ENCODE data around the gene MARCHF7. TPM values are rescaled to one million over a fixed set of nuclear protein-coding genes. Genes with fewer than 3 reads are reported as not detected.

MARCHF7 gene, protein sequence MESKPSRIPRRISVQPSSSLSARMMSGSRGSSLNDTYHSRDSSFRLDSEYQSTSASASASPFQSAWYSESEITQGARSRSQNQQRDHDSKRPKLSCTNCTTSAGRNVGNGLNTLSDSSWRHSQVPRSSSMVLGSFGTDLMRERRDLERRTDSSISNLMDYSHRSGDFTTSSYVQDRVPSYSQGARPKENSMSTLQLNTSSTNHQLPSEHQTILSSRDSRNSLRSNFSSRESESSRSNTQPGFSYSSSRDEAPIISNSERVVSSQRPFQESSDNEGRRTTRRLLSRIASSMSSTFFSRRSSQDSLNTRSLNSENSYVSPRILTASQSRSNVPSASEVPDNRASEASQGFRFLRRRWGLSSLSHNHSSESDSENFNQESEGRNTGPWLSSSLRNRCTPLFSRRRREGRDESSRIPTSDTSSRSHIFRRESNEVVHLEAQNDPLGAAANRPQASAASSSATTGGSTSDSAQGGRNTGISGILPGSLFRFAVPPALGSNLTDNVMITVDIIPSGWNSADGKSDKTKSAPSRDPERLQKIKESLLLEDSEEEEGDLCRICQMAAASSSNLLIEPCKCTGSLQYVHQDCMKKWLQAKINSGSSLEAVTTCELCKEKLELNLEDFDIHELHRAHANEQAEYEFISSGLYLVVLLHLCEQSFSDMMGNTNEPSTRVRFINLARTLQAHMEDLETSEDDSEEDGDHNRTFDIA
- 56.2 and 124 TPM in 2 replicates for total RNA-seq

DNA sequence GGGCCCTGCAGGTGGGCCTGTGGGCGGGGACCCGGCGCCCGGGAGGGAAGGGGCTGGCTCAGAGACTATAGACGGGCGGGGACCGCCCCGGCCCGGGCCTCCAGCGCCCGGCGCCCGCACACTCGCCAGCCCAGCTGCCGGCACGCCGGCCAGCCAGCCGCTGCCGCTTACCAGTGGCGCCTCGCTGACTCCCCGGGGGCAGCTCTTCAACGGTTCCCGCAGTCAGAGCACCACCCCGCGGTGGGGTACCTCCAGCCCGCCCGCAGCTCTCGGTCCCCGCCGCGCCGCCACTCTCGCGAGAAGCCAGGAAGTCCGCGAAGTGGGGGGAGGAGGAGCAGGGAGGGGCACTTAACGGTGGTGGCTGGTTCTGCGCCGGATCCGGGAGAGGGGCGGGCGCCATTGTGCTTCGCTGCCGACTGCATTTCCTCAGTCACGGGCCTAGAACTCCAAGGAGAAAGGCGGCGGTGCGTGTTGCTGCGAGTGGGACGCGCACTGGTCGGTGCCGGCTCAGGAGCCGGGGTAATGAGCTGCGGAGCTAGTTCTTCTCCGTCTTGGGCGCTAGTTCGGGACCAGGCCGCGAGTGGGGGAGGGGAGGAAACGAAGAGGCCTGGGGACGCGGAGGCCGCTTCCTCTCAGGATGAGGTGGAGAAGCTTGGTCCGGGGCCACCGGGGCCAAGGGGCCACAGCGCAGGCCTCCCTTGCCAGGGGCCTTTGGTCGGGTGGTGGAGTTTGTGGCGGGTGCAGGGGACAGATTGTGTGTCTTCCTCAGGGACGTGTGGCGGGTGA is at the start of gene MARCHF7:
Gene MARCHF7, plus strand, starts transcription at position 364 of the 786 bp plus-strand sequence. CDS start 16,517 bp downstream, outside the sequence.

Other genes starting within 250 kb of the MARCHF7 start
- 50.2 and 140 TPM in 2 replicates for gene BAZ2B, start 96.0 kb upstream of the MARCHF7 start, total RNA-seq
- 4.2 and 11.6 TPM in 2 replicates for gene CD302, start 85.7 kb downstream of the MARCHF7 start, total RNA-seq
- 24.6 and 28.9 TPM in 2 replicates for gene LY75, start 192.2 kb downstream of the MARCHF7 start, total RNA-seq

Measured in bladder microvascular endothelial cell (primary cell).